Measurements from ENCODE around the gene CAMK2G.

DNA sequence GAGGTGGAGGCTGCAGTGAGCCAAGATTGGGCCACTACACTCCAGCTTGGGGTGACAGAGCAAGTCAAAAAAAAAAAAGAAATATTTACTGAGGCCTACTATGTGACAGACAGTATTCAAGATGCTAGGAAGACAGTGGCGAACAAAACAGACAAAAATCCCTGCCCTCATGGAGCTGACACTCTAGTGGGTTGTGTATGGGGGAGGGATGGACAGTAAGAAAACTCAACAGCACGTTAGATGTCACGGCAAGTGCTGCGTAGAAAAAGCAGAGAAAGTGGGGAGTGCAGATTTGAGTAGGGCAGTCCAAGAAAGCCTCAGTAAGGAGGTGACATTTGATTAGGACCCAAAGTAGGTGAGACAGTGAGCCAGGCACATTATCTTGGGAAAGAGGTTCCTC lies 10.1 kb downstream of the CAMK2G start:
- TF ChIP-seq POLR2A (IDR thresholded peaks at IDR 0.05) = no peak
- TF ChIP-seq CTCF (IDR thresholded peaks at IDR 0.05) = no peak
- no peak for TF ChIP-seq EP300 (IDR thresholded peaks at IDR 0.05; ENCODE audit: low read depth)
- no peak for TF ChIP-seq POLR2AphosphoS5 (IDR thresholded peaks at IDR 0.05)
